TTC549 (cell line): ENCODE results near the gene SLC7A9.
"Not testable (repeated sequence)": the region's sequence is repeated elsewhere in the genome, so short reads cannot be mapped to it uniquely, and the experiment has no call there.

Source experiments
- FAIRE-seq: peaks from 2 replicates; lab custom pipeline; 2012; peaks lifted over from hg19 to GRCh38; lab: Jason Lieb, UNC

SLC7A9 gene

GRCh38 chr19:32881766-32882165 lies 12.2 kb upstream of the SLC7A9 start:
- no peak for FAIRE-seq

GRCh38 chr19:32880622-32881021 lies 11.1 kb upstream of the SLC7A9 start:
- FAIRE-seq = no peak

- FAIRE-seq = no peak
These were observed 10.2 kb upstream of the SLC7A9 start for GRCh38 chr19:32879741-32880140.

- FAIRE-seq = no peak
These were observed 9.4 kb upstream of the SLC7A9 start for GRCh38 chr19:32878988-32879387.

- no peak for FAIRE-seq
These were observed 8.6 kb upstream of the SLC7A9 start for GRCh38 chr19:32877977-32878745.

- no peak for FAIRE-seq
These were observed 7.9 kb upstream of the SLC7A9 start for GRCh38 chr19:32877323-32877912.

GRCh38 chr19:32876919-32877285 lies 7.3 kb upstream of the SLC7A9 start:
- FAIRE-seq = no peak

GRCh38 chr19:32876236-32876918 lies 6.8 kb upstream of the SLC7A9 start:
- FAIRE-seq = no peak

- FAIRE-seq = no peak
These were observed 5.9 kb upstream of the SLC7A9 start for GRCh38 chr19:32875428-32875827.

GRCh38 chr19:32874605-32875004 lies 5.0 kb upstream of the SLC7A9 start:
- no peak for FAIRE-seq

GRCh38 chr19:32873247-32873959 lies 3.8 kb upstream of the SLC7A9 start:
- no peak for FAIRE-seq

GRCh38 chr19:32872391-32872790 lies 2.8 kb upstream of the SLC7A9 start:
- FAIRE-seq = no peak

GRCh38 chr19:32870981-32871451 lies 1.4 kb upstream of the SLC7A9 start:
- no peak for FAIRE-seq

- no peak for FAIRE-seq
These were observed 503 bp upstream of the SLC7A9 start for GRCh38 chr19:32869966-32870573.

- no peak for FAIRE-seq
These were observed 1.2 kb downstream of the SLC7A9 start for GRCh38 chr19:32868206-32868950.

- not testable (repeated sequence) for FAIRE-seq
These were observed 2.1 kb downstream of the SLC7A9 start for GRCh38 chr19:32867436-32867835.

GRCh38 chr19:32866564-32867265 lies 2.9 kb downstream of the SLC7A9 start:
- no peak for FAIRE-seq

- no peak for FAIRE-seq
These were observed 3.5 kb downstream of the SLC7A9 start for GRCh38 chr19:32866061-32866460.

- no peak for FAIRE-seq
These were observed 4.2 kb downstream of the SLC7A9 start for GRCh38 chr19:32865326-32865725.

- no peak for FAIRE-seq
These were observed 5.1 kb downstream of the SLC7A9 start for GRCh38 chr19:32864318-32865007.
